Forelimb muscle (tissue), 1 donor: ENCODE results near the gene PPP6R3. TPM values are rescaled to one million over a fixed set of nuclear protein-coding genes. Genes with fewer than 3 reads are reported as not detected.
"Not testable (repeated sequence)": the region's sequence is repeated elsewhere in the genome, so short reads cannot be mapped to it uniquely, and the experiment has no call there.

ENCODE experiments used
- DNase-seq: peaks from one replicate; pipeline ENCODE4 v3.0.0-alpha.2; 2013; ENCODE audit warnings: low read depth
- polyA plus RNA-seq: library from polyadenylated mRNA; unstranded; fragments of 120-200 nt; gene quantifications from one replicate; pipeline ENCODE4 v1.2.1, GENCODE V29; 2013; ENCODE audit not compliant: insufficient read length

The PPP6R3 gene
- polyA plus RNA-seq: 61.9 TPM

- no peak for DNase-seq
Measured at GRCh38 chr11:68460741-68461574, at the start of gene PPP6R3. Gene PPP6R3 (plus strand): TSS chr11:68460752. CDS start chr11:68537665, 76,913 bp downstream.

DNA sequence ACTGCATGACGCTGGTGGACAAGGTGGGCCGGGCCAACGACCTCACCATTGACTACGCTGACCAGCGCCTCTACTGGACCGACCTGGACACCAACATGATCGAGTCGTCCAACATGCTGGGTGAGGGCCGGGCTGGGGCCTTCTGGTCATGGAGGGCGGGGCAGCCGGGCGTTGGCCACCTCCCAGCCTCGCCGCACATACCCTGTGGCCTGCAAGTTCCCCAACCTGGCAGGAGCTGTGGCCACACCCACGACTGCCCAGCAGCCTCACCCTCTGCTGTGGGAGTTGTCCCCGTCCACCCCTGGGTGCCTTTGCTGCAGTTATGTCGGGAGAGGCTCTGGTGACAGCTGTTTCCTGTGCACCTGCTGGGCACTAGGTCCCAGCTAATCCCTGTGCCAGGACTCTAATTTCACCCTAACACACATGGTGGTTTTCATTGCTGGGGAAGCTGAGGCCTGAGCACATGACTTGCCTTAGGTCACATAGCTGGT lies 49.0 kb upstream of the PPP6R3 start:
- DNase-seq: no peak

- no peak for DNase-seq
Measured at GRCh38 chr11:68412593-68413475, 47.7 kb upstream of the PPP6R3 start.

GRCh38 chr11:68413591-68413999 lies 47.0 kb upstream of the PPP6R3 start:
- no peak for DNase-seq

DNA sequence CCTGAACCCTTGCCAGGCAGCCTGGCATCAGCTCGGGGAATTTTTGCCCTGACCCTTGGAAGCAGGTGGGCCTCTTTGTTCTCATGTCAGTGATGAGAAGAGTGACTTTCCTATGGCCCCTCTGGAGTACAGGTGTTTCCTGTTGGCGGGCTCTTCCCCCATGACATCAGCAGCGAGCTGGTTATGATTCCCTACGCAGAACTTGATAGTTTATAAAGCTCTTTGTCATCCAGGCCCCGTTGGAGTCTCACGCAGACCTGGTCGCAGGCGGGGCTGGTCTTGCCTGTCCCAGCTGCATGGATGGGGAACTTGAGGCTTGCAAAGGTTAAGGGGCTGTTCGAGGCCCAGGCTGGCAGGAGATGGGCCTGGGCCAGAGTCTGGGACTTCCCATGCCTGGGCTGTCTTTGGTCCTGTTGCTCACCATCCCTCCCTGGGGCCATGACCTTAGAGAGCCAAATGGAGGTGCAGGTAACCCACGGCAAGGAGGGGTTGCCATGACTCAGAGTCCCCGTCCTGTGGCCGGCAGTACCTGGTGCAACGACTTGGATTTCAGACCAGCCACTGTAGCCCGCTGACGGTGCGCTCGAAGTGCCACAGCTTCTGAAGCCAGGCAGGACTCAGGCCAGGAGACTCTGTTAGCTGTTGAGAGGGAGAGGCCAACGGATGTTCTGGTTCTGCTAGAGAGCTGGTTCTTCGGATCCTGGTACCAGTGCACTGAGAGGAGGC lies 45.9 kb upstream of the PPP6R3 start:
- DNase-seq: no peak

GRCh38 chr11:68416070-68416578 lies 44.4 kb upstream of the PPP6R3 start:
- no peak for DNase-seq

- DNase-seq: no peak
Measured at GRCh38 chr11:68418648-68419047, 41.9 kb upstream of the PPP6R3 start.

DNA sequence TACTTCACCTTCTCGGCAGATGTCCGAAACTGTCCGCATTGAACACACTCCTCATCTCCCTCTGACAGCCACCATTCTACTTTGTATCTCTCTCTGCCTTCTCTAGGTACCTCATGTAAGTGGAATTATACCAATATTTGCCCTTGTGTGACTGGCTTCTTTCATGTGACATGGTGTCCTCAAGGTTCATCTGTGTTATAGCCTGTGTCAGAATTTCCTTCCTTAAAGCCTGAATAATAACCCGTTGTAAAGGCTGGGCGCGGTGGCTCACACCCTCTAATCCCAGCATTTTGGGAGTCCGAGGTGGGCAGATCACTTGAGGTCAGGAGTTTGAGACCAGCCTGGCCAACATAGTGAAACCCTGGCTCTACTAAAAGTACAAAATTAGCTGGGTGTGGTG lies 40.4 kb upstream of the PPP6R3 start:
- DNase-seq: no peak

- DNase-seq: no peak
Measured at GRCh38 chr11:68423481-68423880, 37.1 kb upstream of the PPP6R3 start.

DNA sequence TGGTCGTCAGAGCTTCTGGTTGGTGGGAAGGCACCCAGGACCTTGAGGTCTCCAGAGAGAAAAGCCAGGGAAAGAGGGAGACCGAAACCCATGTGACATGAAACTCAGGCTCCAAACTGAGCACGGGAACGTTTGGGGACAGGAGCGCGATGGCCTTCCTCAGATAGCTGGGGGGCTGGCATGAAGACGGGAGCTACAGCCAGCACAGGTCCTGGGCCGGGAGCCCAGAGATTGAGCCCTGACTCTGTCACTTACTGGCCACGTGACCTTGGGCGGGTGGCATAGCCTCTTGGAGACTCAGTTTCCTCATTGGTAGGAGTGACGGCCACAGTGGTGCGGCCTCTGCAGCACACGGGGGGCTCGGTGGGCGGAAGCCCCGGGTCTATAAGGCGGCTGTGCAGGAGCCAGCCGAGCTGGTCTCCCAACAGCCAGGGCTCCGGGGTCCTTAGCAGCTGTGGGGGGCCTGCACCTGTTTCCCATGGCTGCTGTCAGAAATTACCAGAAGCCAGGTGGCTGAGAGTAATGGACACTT lies 36.4 kb upstream of the PPP6R3 start:
- DNase-seq: no peak

DNA sequence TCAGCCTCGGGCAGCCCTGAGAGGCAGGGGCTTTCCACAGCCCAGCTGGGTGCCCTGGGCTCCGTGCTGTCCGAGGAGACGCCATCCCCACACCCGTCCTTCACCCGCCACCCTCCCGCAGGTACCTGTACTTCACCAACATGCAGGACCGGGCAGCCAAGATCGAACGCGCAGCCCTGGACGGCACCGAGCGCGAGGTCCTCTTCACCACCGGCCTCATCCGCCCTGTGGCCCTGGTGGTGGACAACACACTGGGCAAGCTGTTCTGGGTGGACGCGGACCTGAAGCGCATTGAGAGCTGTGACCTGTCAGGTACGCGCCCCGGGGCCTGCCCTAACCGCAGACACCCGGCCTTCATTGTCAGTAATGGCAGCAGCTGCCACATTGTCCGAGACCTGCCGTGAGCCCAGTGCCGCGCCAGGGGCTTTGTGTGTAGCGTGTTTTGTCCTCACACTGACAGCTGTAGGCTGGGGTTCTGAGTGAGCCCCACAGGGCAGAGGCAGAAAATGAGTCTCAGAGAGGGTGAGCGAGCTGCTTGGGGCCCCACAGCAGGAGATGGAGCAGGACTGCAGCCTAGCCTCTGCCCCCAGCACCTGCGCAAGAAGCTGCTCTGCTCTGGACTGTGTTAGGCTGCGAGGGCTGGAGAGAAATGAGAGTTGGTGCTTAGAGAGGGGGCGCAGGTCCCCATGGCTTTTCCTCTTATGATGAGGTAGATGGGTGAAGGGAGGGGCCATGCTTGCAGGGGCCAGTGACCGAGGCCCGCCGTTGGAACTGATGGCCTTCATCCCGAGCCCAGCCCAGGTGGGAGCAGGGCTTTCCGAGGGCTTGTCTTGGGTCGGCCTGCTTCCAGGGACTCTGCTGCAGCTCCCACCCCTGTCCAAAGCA lies 35.3 kb upstream of the PPP6R3 start:
- no peak for DNase-seq

DNA sequence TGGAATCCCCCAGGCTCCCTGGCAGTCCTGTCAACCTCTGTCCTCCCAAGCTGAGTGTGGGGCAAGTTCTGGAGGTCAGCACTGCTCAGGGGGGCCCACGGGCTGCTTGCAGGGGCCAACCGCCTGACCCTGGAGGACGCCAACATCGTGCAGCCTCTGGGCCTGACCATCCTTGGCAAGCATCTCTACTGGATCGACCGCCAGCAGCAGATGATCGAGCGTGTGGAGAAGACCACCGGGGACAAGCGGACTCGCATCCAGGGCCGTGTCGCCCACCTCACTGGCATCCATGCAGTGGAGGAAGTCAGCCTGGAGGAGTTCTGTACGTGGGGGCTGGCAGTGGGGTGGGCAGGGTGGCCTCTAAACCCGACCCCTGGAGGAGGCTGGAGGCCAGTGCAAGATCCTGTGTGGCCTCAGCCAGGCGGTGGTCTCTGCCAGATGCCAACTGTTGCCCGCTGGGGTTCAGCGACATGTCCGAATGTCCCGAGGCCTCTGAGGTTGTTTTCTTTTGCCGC lies 34.6 kb upstream of the PPP6R3 start:
- DNase-seq: no peak

- no peak for DNase-seq
Measured at GRCh38 chr11:68429661-68430060, 30.9 kb upstream of the PPP6R3 start.

DNA sequence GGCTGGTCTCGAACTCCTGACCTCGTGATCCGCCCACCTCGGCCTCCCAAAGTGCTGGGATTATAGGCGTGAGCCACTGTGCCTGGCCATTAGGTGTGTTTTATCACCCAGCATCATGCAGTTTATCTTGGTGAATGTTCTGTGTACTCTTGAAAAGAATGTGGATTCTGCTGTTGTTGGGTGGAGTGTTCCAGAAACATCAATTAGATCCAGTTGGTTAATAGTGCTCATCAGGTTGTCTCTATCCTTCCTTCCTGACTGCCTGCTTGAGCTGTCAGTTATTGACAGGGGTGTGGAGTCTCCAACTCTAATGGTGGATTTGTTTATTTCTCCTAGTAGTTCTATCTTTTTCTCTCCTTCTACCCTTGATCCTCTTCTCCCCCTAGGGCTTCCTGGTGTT lies 30.2 kb upstream of the PPP6R3 start:
- no peak for DNase-seq

DNA sequence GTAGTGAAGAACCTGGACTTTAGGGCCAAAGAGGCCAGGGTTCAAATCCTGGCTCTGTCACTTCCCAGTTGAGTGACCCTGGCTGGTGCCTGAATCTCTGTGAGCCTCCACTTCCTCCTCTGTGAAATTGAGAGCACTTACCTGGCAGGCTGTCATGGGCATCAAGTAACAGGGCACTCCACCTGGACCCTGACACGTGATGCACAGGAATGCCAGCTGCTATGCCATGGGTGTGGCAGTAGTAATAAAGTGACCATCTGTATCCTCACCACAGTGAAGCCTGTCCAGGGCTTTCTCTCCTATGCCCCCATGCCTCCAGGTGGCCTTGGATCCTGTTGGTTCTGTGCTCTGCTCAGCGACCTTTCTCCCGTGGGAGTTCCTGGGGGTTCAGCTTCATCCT lies 29.8 kb upstream of the PPP6R3 start:
- no peak for DNase-seq

- DNase-seq: no peak
Measured at GRCh38 chr11:68431984-68432645, 28.4 kb upstream of the PPP6R3 start.

GRCh38 chr11:68432874-68433273 lies 27.7 kb upstream of the PPP6R3 start:
- no peak for DNase-seq

DNA sequence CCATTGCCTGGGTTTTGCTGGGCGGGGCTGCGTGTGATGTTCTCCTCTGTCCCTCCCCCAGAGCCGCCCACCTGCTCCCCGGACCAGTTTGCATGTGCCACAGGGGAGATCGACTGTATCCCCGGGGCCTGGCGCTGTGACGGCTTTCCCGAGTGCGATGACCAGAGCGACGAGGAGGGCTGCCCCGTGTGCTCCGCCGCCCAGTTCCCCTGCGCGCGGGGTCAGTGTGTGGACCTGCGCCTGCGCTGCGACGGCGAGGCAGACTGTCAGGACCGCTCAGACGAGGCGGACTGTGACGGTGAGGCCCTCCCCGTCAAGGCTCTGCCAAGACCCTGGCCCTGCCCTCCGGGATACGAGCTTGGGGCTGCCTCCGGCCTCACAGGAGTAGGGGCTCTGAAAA lies 27.0 kb upstream of the PPP6R3 start:
- no peak for DNase-seq

- DNase-seq: not testable (repeated sequence)
Measured at GRCh38 chr11:68434159-68434558, 26.4 kb upstream of the PPP6R3 start.
